ENCODE data around the gene C2CD3. TPM values are rescaled to one million over a fixed set of nuclear protein-coding genes. Genes with fewer than 3 reads are reported as not detected.

The C2CD3 gene
- total and polyA plus RNA-seq, 10 donors, result 5.7 to 49.2 (median 31.8) TPM

DNA sequence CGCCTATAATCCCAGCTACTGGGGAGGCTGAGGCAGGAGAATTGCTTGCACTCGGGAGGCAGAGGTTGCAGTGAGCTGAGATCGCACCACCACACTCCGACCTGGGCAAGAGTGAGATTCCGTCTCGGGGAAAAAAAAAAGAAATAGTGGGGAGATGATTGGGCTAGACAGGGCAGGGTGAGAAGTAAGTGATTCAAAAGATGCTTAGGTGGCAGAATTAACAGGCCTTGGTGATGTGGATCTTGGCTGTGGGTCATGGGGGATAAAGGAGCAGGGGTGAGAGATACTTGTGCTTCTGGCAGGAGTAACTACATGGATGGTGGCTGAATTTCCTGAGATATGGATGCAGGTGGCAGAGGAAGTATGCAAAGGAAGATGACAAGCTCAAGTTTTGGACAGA, 148.8 kb downstream of the C2CD3 start:
- TF ChIP-seq POLR2A (IDR thresholded peaks at IDR 0.05) (no peak), POLR2AphosphoS5 (IDR thresholded peaks at IDR 0.05) (no peak), CTCF (IDR thresholded peaks at IDR 0.05 in 8 of 11, conservative IDR thresholded peaks at IDR 0.05 in 3 of 11) (no peak)
- Histone ChIP-seq H3K27ac (peak overlapping the region in 5 of 8 donors; percentile 22 to 83 (median 75)), H3K27me3 (replicated peaks in 1 of 7) (no peaks in the 10 kb centered on the region), H3K36me3 (peaks cover 0 to 52% (median 4%) of the 10 kb centered on the region in 6 donors), H3K4me3 (no peak overlapping the region), H3K9me3 (no peaks in the 10 kb centered on the region), H3K4me1 (peaks cover 13 to 86% (median 45%) of the 10 kb centered on the region in 6 donors)
- no peak for DNase-seq
- WGBS, 5 donors, result 94 to 97% (median 97%) methylated on average over 6 of the region's 6 CpGs
- intact Hi-C loops (cut with DNase I; ENCODE audit: low total_unique reads), result no loop called here

GRCh38 chr11:74020539-74020938, 150.3 kb downstream of the C2CD3 start:
- Histone ChIP-seq H3K4me1 (peaks cover 13 to 88% (median 44%) of the 10 kb centered on the region in 6 donors), H3K27ac (peak overlapping the region in 7 of 8 donors; percentile 2 to 83 (median 75)), H3K9me3 (no peaks in the 10 kb centered on the region), H3K4me3 (no peak overlapping the region), H3K27me3 (replicated peaks in 1 of 7) (no peaks in the 10 kb centered on the region), H3K36me3 (peaks cover 0 to 54% (median 0%) of the 10 kb centered on the region in 6 donors)
- WGBS, 5 donors, result 40 to 63% (median 46%) methylated on average over 4 of the region's 4 CpGs
- peak in 1 of 3 donors; percentile 37 for TF ChIP-seq POLR2AphosphoS5 (IDR thresholded peaks at IDR 0.05)
- no peak for TF ChIP-seq CTCF (IDR thresholded peaks at IDR 0.05 in 8 of 11, conservative IDR thresholded peaks at IDR 0.05 in 3 of 11)
- intact Hi-C loops (cut with DNase I; ENCODE audit: low total_unique reads), result no loop called here
- no peak for DNase-seq

DNA sequence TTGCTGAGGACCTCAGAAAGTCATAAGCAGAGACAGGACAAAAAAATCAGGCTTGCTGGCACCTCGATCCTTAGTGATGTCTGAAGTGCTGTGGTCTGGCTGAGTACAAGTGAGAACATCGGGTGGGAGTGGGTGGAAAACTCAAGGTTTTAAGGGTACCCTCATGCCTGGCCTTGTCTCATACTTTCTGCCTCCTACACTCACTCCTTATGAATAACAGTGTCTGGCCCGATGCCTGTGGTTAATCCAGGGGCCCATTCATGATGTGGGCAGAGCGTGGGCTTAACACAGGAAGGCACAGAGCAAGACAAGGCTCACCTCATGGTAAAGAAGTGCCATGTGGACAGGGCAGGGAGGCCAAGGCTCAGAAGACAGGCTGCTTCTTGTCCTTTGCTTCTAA, 150.9 kb downstream of the C2CD3 start:
- Histone ChIP-seq H3K36me3 (peaks cover 0 to 49% (median 0%) of the 10 kb centered on the region in 6 donors), H3K4me1 (peaks cover 13 to 88% (median 48%) of the 10 kb centered on the region in 6 donors), H3K27ac (peak overlapping the region; percentile 2 to 83 (median 74)), H3K4me3 (no peak overlapping the region), H3K9me3 (no peaks in the 10 kb centered on the region), H3K27me3 (replicated peaks in 1 of 7) (no peaks in the 10 kb centered on the region)
- WGBS, 5 donors, result 53 to 83% (median 68%) methylated on average over 4 of the region's 4 CpGs
- intact Hi-C loops (cut with DNase I; ENCODE audit: low total_unique reads), result no loop called here
- DNase-seq, result no peak
- TF ChIP-seq POLR2A (IDR thresholded peaks at IDR 0.05) (no peak), CTCF (IDR thresholded peaks at IDR 0.05 in 8 of 11, conservative IDR thresholded peaks at IDR 0.05 in 3 of 11) (no peak), POLR2AphosphoS5 (IDR thresholded peaks at IDR 0.05) (no peak)

DNA sequence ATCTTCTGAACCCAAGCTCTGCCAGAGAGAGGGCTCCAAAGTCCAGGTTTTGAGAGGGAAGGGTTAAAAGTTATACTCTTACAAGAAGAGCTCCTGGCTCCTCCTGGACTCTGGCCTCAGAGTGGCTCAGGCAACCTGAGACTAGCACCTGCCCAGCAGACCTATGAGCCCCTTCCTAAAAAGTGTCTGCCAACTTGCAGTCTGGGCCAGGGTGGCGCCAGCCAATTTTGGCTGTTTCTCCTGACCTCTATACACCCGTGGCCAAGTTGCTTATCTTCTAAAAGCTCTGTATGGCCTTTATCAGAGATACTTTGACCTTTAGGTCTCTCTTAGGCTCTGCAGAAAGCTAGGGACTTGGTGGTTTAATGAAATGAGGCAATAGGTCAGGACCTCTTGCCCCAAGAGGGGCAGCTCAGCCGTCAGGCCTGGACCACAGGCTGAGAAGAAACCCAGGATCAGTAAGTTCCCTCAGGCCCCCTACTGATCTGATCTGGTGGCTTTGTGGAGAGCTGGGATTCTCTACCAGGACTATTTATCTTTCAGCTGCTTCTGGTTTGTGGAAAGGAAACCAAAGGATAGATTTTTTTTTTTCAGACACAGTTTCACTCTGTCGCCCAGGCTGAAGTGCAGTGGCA, 151.6 kb downstream of the C2CD3 start:
- no peak for DNase-seq
- H3K4me1 ChIP-seq, result peaks cover 13 to 88% (median 50%) of the 10 kb centered on the region in 6 donors
- peak overlapping the region; percentile 29 to 83 (median 74) for H3K27ac ChIP-seq
- H3K4me3 ChIP-seq, result no peak overlapping the region
- H3K36me3 ChIP-seq, result peaks cover 0 to 51% (median 0%) of the 10 kb centered on the region in 6 donors
- H3K27me3 ChIP-seq (replicated peaks in 1 of 7), result no peaks in the 10 kb centered on the region
- 53 to 74% (median 59%) methylated on average over 4 of the region's 4 CpGs for WGBS, 5 donors
- H3K9me3 ChIP-seq, result no peaks in the 10 kb centered on the region
- intact Hi-C loops (cut with DNase I; ENCODE audit: low total_unique reads), result no loop called here
- TF ChIP-seq CTCF (IDR thresholded peaks at IDR 0.05 in 8 of 11, conservative IDR thresholded peaks at IDR 0.05 in 3 of 11) (no peak), POLR2AphosphoS5 (IDR thresholded peaks at IDR 0.05) (no peak), POLR2A (IDR thresholded peaks at IDR 0.05) (no peak)
